ENCODE measurements around the gene HS3ST6. TPM values are rescaled to one million over a fixed set of nuclear protein-coding genes. Genes with fewer than 3 reads are reported as not detected.
A peak's percentile ranks its signal among the peaks of the same experiment; 100 is the strongest.
"Not testable (repeated sequence)": the region's sequence is repeated elsewhere in the genome, so short reads cannot be mapped to it uniquely, and the experiment has no call there.

Gene HS3ST6
- total RNA-seq = not detected

- no peak for DNase-seq
These were observed at the start of gene HS3ST6 for GRCh38 chr16:1918351-1919326. Gene HS3ST6 (minus strand): TSS chr16:1918415. CDS start chr16:1918323, 92 bp downstream.

- no peak for DNase-seq
These were observed 48.2 kb upstream of the HS3ST6 start, which contains the start of gene RNF151 for GRCh38 chr16:1966460-1966859. Gene RNF151 (plus strand): TSS chr16:1966856. CDS start chr16:1966882, 26 bp downstream.

- no peak for DNase-seq
These were observed 47.3 kb upstream of the HS3ST6 start for GRCh38 chr16:1965396-1966001.

- DNase-seq = peak; percentile 100
These were observed 46.5 kb upstream of the HS3ST6 start, which contains the start of gene RPS2 for GRCh38 chr16:1964506-1965395. Gene RPS2 (minus strand): TSS chr16:1964826. CDS start chr16:1964625, 201 bp downstream.

- DNase-seq = peak; percentile 34
These were observed 45.7 kb upstream of the HS3ST6 start for GRCh38 chr16:1963806-1964505.

- not testable (repeated sequence) for DNase-seq
These were observed 44.2 kb upstream of the HS3ST6 start for GRCh38 chr16:1962161-1963153.

- DNase-seq = no peak
These were observed 43.4 kb upstream of the HS3ST6 start for GRCh38 chr16:1961651-1962067.

- no peak for DNase-seq
These were observed 42.7 kb upstream of the HS3ST6 start for GRCh38 chr16:1960665-1961630.

- DNase-seq = peak; percentile 88
These were observed 41.2 kb upstream of the HS3ST6 start, which contains the start of gene NDUFB10 for GRCh38 chr16:1959269-1960039. Gene NDUFB10 (plus strand): TSS chr16:1959538. CDS start chr16:1959625, 87 bp downstream.

- DNase-seq = no peak
These were observed 40.6 kb upstream of the HS3ST6 start for GRCh38 chr16:1958715-1959268.

GRCh38 chr16:1958143-1958491 lies 39.9 kb upstream of the HS3ST6 start:
- not testable (repeated sequence) for DNase-seq

GRCh38 chr16:1957434-1958142 lies 39.4 kb upstream of the HS3ST6 start:
- DNase-seq = not testable (repeated sequence)

GRCh38 chr16:1953734-1954133 lies 35.5 kb upstream of the HS3ST6 start:
- no peak for DNase-seq

- no peak for DNase-seq
These were observed 32.3 kb upstream of the HS3ST6 start for GRCh38 chr16:1950559-1950958.

GRCh38 chr16:1950047-1950446 lies 31.8 kb upstream of the HS3ST6 start:
- no peak for DNase-seq

- no peak for DNase-seq
These were observed 31.3 kb upstream of the HS3ST6 start for GRCh38 chr16:1949507-1949906.

- DNase-seq = no peak
These were observed 29.1 kb upstream of the HS3ST6 start for GRCh38 chr16:1947369-1947670.

Measured in effector CD4-positive, alpha-beta T cell (primary cell).